ENCODE measurements around the gene KLF12.

DNA sequence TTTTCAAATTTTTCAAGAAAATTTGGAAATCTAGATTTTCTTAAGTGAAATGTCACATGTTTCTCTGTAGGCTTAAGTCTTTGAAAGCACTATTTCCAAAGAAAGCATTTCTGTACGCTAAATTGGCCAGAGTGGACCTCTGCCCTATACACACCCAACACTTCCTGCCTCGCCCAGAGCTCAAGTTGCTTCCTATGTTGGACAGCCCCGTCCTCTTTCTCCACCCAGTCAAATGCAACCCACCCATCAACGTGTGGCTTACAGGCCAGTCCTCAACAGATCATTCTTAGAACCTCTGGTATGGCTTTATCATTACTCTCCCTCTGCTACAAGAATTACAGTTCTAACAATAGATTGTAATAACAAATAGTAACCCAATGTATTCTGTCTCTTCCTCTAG, 24.2 kb downstream of the KLF12 start:
- TF ChIP-seq, protein P1, sequence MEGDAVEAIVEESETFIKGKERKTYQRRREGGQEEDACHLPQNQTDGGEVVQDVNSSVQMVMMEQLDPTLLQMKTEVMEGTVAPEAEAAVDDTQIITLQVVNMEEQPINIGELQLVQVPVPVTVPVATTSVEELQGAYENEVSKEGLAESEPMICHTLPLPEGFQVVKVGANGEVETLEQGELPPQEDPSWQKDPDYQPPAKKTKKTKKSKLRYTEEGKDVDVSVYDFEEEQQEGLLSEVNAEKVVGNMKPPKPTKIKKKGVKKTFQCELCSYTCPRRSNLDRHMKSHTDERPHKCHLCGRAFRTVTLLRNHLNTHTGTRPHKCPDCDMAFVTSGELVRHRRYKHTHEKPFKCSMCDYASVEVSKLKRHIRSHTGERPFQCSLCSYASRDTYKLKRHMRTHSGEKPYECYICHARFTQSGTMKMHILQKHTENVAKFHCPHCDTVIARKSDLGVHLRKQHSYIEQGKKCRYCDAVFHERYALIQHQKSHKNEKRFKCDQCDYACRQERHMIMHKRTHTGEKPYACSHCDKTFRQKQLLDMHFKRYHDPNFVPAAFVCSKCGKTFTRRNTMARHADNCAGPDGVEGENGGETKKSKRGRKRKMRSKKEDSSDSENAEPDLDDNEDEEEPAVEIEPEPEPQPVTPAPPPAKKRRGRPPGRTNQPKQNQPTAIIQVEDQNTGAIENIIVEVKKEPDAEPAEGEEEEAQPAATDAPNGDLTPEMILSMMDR (IDR thresholded peaks at IDR 0.05 in 2 of 3, conservative IDR thresholded peaks at IDR 0.05 in 1 of 3; ENCODE audit: borderline replicate concordance in 1 of 3, insufficient read depth in 1 of 3, low read depth in 2 of 3, low read length in 2 of 3): no peak
- TF ChIP-seq SP1 (IDR thresholded peaks at IDR 0.05; ENCODE audit: low read depth): no peak
- TF ChIP-seq POLR2A (IDR thresholded peaks at IDR 0.05; ENCODE audit: borderline replicate concordance, extremely low read depth, insufficient read depth, insufficient read length): no peak
- TF ChIP-seq EZH2 (IDR thresholded peaks at IDR 0.05): no peak
- no peak for TF ChIP-seq JUND (IDR thresholded peaks at IDR 0.05)
- no peak for TF ChIP-seq ZNF274 (IDR thresholded peaks at IDR 0.05; ENCODE audit: low read depth, low read length)
- TF ChIP-seq YY1 (IDR thresholded peaks at IDR 0.05; ENCODE audit: extremely low read depth, insufficient replicate concordance, low read depth, low read length): no peak
- TF ChIP-seq RAD21 (IDR thresholded peaks at IDR 0.05; ENCODE audit: low read depth): no peak
- TF ChIP-seq POLR2AphosphoS5 (IDR thresholded peaks at IDR 0.05; ENCODE audit: low read depth, low read length): no peak
- TF ChIP-seq CBX3 (IDR thresholded peaks at IDR 0.05; ENCODE audit: low read depth): no peak
- TF ChIP-seq ZFX (IDR thresholded peaks at IDR 0.05): no peak
- TF ChIP-seq TCF7L2 (IDR thresholded peaks at IDR 0.05; ENCODE audit: borderline replicate concordance, extremely low read depth, insufficient read depth, insufficient read length): no peak
- TF ChIP-seq, protein P2, sequence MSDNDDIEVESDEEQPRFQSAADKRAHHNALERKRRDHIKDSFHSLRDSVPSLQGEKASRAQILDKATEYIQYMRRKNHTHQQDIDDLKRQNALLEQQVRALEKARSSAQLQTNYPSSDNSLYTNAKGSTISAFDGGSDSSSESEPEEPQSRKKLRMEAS (IDR thresholded peaks at IDR 0.05): no peak

Data from HCT116 (cell line).